Heart right ventricle (tissue), 16 donors: Measurements from ENCODE around the gene DIP2A. TPM values are rescaled to one million over a fixed set of nuclear protein-coding genes. Genes with fewer than 3 reads are reported as not detected.

ENCODE experiments used
- ATAC-seq, 8 donors: fragments of 200-7000 bp; cut with Tn5 transposase; one replicate each; pipeline ENCODE4 v1.9.1; 2020; ENCODE audit warnings: mild to moderate bottlenecking in 8 of 8, moderate library complexity in 8 of 8, moderate number of reproducible peaks in 1 of 8
- DNase-seq, 2 donors: peaks; one replicate each; pipeline ENCODE4 v3.0.0-alpha.2; 2020
- H3K27ac ChIP-seq, 10 donors: fragments of 200-600 bp; sonication (generic) in 2 of 10; one replicate each; pipeline versions ENCODE4 v1.5.0 to v1.8.0; 2020 to 2022; ENCODE audit warnings: mild to moderate bottlenecking in 3 of 10
- H3K27me3 ChIP-seq, 7 donors: fragments of 200-600 bp; one replicate each; pipeline ENCODE4 v1.8.0; 2021 to 2022; ENCODE audit warnings: mild to moderate bottlenecking in 2 of 7
- H3K36me3 ChIP-seq, 9 donors: fragments of 200-600 bp; sonication (generic) in 1 of 9; one replicate each; pipeline versions ENCODE4 v1.5.0 to v1.8.0; 2020 to 2022; ENCODE audit warnings: mild to moderate bottlenecking in 2 of 9
- H3K4me1 ChIP-seq, 9 donors: fragments of 200-600 bp; sonication (generic) in 1 of 9; one replicate each; pipeline versions ENCODE4 v1.5.0 to v1.8.0; 2020 to 2022; ENCODE audit warnings: mild to moderate bottlenecking in 4 of 9
- H3K4me3 ChIP-seq, 10 donors: fragments of 200-600 bp; sonication (generic) in 2 of 10; one replicate each; pipeline versions ENCODE4 v1.5.0 to v1.8.0; 2020 to 2022; ENCODE audit warnings: mild to moderate bottlenecking in 7 of 10, moderate library complexity in 2 of 10
- H3K9me3 ChIP-seq, 11 donors: fragments of 200-600 bp in 10 of 11; sonication (generic) in 2 of 11; one replicate each; pipeline versions ENCODE4 v1.5.0 to v1.8.0; 2013 to 2022; ENCODE audit warnings: mild to moderate bottlenecking in 2 of 11, control low read depth in 1 of 11, moderate library complexity in 1 of 11
- WGBS, 2 donors: extraction: QIAGEN DNeasy Blood & Tissue Kit; methylation state at CpG; one replicate each; pipeline ENCODE4 v1.1.7; 2013; ENCODE audit warnings: inconsistent platforms in 1 of 2; 5-methylcytosine and 5-hydroxymethylcytosine counted together
- intact Hi-C, 10 donors: fragments of 100-400 bp; cut with DNase I; formaldehyde crosslinking; loops; one replicate each; pipeline versions ENCODE4 v1.11.1 to v1.14.2; 2022
- polyA plus RNA-seq, 2 donors: library from polyadenylated mRNA; stranded (reverse); fragments of 200-250 nt; gene quantifications; one replicate each; pipeline ENCODE4 v1.2.3, GENCODE V29; 2013
- total RNA-seq, 10 donors: library from RNA; stranded (reverse); fragmentation: NEBNext Ultra II Directional in 3 of 10; extraction: Animal tissue kit (Norgen Biotek cat#: 25700) in 3 of 10; gene quantifications; one replicate each; pipeline versions ENCODE4 v1.2.1 to v1.2.4, GENCODE V29; 2021 to 2023
- TF ChIP-seq, protein P1 (sequence below), 9 donors: fragments of 200-600 bp; sonication (generic) in 2 of 9; IDR thresholded peaks; one replicate each; pipeline versions ENCODE4 v1.5.0 to v1.8.0; 2021 to 2022; ENCODE audit warnings: antibody characterized with exemption in 9 of 9, mild to moderate bottlenecking in 5 of 9, moderate library complexity in 1 of 9
- donor health status: Arrhythmogenic right ventricular cardiomyopathy.
- donor health status: ischemic (EF 13 %, LVEDD 7.1; RV severe dilation, severe dysfunction).
- donor health status: healthy with polysubstance abuse.
- donor health status: DM: no; HTN: yes; CAD: no.
- donor health status: DM: no; HTN: no; CAD: no.
- donor health status: ischemic (EF 25% LVEDD 6.9; RV normal size, moderate dysfunction).
- donor health status: ischemic (EF 25% LVEDD 5.7; RV mildly dilated, moderate dysfunction).
- donor health status: healthy.
- donor health status: DM: yes; HTN: yes; CAD: no.
- donor health status: Ischemic cardiomyopathy.
- donor health status: ischemic (EF 35%, LVEDD 5.7; RV mildly dilated, moderate dysfunction).
- donor health status: nonischemic (EF 11% LVEDD 7.7; RV severe dilation, severe dysfunction).
- donor health status: DM: yes; HTN: yes; CAD: no.
- donor health status: PGD.
- donor health status: ischemic (EF 29% LVEDD 5.4; RV normal size, mild dysfunction).
- donor health status: nonischemic (EF 23%, LVEDD 6.1; RV moderate dilation, normal function).

DIP2A gene
- total and polyA plus RNA-seq, 12 donors: 9.4 to 45.2 (median 22.9) TPM

DNA sequence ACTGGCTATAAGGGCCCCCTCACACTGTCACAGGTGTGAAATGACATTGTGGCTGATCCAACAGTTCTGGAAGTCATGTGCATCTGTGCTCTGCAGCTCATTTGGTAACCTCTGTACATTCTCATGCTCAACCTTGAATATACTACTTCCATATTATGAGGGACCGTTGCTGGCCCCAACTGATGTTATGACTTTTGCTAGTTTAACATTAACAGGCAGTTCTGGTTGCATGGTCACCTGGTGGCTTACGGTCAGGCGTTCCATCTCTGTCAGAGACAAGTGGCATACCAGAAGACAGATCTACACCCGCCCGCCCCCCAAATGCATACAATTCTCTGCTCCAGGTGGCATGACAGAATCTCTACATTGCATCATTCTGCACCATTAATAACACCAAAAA, 6.0 kb upstream of the DIP2A start:
- Histone ChIP-seq H3K27ac (no peak overlapping the region), H3K27me3 (no peaks in the 10 kb centered on the region), H3K36me3 (peaks cover 0 to 8% (median 0%) of the 10 kb centered on the region in 9 donors), H3K9me3 (peaks cover 0 to 18% (median 8%) of the 10 kb centered on the region in 11 donors), H3K4me1 (peaks cover 6 to 49% (median 39%) of the 10 kb centered on the region in 9 donors), H3K4me3 (no peak overlapping the region)
- intact Hi-C loops: loop anchor here in 1 of 10 donors (10.0 kb wide), 1 partner anchor 478 kb away; no protein-coding TSS in a partner anchor
- 96 to 98% methylated on average over 5 of the region's 5 CpGs for WGBS, 2 donors
- ATAC-seq: no peak
- no peak for DNase-seq
- TF ChIP-seq, protein P1, sequence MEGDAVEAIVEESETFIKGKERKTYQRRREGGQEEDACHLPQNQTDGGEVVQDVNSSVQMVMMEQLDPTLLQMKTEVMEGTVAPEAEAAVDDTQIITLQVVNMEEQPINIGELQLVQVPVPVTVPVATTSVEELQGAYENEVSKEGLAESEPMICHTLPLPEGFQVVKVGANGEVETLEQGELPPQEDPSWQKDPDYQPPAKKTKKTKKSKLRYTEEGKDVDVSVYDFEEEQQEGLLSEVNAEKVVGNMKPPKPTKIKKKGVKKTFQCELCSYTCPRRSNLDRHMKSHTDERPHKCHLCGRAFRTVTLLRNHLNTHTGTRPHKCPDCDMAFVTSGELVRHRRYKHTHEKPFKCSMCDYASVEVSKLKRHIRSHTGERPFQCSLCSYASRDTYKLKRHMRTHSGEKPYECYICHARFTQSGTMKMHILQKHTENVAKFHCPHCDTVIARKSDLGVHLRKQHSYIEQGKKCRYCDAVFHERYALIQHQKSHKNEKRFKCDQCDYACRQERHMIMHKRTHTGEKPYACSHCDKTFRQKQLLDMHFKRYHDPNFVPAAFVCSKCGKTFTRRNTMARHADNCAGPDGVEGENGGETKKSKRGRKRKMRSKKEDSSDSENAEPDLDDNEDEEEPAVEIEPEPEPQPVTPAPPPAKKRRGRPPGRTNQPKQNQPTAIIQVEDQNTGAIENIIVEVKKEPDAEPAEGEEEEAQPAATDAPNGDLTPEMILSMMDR (IDR thresholded peaks at IDR 0.05): no peak

DNA sequence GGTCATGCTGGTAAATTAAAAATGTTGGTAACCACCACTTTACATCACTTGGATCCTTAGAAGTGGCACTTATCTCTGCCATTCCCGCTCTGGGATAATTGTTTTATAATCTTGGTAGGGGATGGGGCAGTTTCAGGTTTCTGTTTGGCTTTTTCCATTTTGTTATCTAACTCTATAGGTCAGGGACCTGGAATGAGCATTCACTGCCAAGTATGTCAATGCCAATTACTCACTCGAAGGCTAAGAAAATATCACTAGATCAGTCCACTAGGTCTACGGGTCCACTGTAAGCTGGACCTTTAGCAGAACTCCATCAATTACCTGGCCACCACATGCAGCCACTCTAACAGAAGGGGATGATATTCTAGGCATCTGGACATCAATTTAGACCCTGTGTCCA, 4.5 kb upstream of the DIP2A start:
- H3K9me3 ChIP-seq: peaks cover 0 to 7% (median 0%) of the 10 kb centered on the region in 11 donors
- H3K27me3 ChIP-seq: no peaks in the 10 kb centered on the region
- intact Hi-C loops: loop anchor here in 1 of 10 donors (10.0 kb wide), 1 partner anchor 479 kb away; no protein-coding TSS in a partner anchor
- H3K4me3 ChIP-seq: no peak overlapping the region
- peaks cover 6 to 55% (median 42%) of the 10 kb centered on the region in 9 donors for H3K4me1 ChIP-seq
- TF ChIP-seq, protein P1 (IDR thresholded peaks at IDR 0.05): no peak
- DNase-seq: no peak
- ATAC-seq: no peak
- no peak overlapping the region for H3K27ac ChIP-seq
- 43% methylated on average over 3 of the region's 3 CpGs for WGBS, 2 donors
- H3K36me3 ChIP-seq: peaks cover 0 to 5% (median 0%) of the 10 kb centered on the region in 9 donors

- TF ChIP-seq, protein P1 (IDR thresholded peaks at IDR 0.05): no peak
- 43 to 53% methylated on average over 4 of the region's 4 CpGs for WGBS, 2 donors
- no peaks in the 10 kb centered on the region for H3K27me3 ChIP-seq
- no peaks in the 10 kb centered on the region for H3K36me3 ChIP-seq
- peaks cover 0 to under 1% (median 0%) of the 10 kb centered on the region in 11 donors for H3K9me3 ChIP-seq
- DNase-seq (no peak), ATAC-seq (no peak)
- intact Hi-C loops: loop anchor here in 1 of 10 donors (10.0 kb wide), 1 partner anchor 480 kb away; no protein-coding TSS in a partner anchor
- peaks cover 6 to 56% (median 45%) of the 10 kb centered on the region in 9 donors for H3K4me1 ChIP-seq
- peak overlapping the region in 8 of 10 donors; percentile 32 to 98 (median 58) for H3K27ac ChIP-seq
- H3K4me3 ChIP-seq: no peak overlapping the region
These were observed 3.9 kb upstream of the DIP2A start for GRCh38 chr21:46454634-46455390.

DNA sequence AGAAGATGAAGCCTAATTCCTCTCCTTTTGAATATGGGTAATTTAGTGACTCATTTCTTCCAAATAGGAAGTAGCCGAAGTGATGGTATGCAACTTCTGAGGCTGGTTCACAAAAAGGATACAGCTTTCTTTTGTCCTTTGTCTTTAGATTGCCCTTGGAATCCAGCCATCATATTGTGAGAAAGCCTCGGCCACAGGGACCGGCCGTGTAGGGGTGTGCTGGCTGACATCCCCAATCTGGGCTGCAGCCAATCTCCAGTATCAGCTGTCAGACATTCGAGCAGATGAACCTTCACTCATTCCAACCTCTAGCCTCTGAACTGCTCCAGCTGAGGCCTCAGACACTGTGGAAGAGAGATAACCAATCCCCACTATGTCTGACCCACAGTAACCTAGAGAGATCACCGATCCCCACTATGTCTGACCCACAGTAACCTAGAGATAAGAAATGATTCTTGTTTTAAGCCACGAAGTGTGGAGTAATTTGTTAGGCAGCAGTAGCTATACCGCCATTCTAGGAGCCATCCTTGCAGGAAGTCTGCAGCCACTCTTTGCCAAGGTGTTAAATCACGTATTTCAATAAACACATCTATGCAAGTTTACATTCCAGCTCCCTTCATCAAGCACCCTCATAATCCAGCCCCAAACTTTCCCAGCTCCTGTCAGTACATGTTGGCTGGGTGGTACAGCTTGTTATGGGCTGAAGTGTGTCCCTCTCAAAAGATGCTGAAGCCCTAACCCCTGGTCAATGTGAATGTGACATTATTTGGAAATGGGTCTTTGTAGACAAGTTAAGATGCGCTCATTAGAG, 2.9 kb upstream of the DIP2A start:
- Histone ChIP-seq H3K27ac (peak overlapping the region in 9 of 10 donors; percentile 36 to 98 (median 56)), H3K9me3 (no peaks in the 10 kb centered on the region), H3K4me3 (peak overlapping the region in 1 of 10 donors; percentile 9), H3K27me3 (no peaks in the 10 kb centered on the region), H3K36me3 (no peaks in the 10 kb centered on the region), H3K4me1 (peaks cover 6 to 66% (median 52%) of the 10 kb centered on the region in 9 donors)
- intact Hi-C loops: loop anchor here in 1 of 10 donors (10.0 kb wide), 1 partner anchor 481 kb away; no protein-coding TSS in a partner anchor
- peak in 1 of 2 donors; percentile 39 for DNase-seq
- 20 to 25% methylated on average over 10 of the region's 10 CpGs for WGBS, 2 donors
- TF ChIP-seq, protein P1 (IDR thresholded peaks at IDR 0.05): no peak
- ATAC-seq: peak in 1 of 8 donors; percentile 1
